HG03280 (cell line): ENCODE results near the gene TSHZ2.

Experiments
- ATAC-seq: cut with Tn5 transposase; IDR thresholded peaks from one replicate; pipeline ENCODE4 v1.9.1; 2021; ENCODE audit warnings: mild to moderate bottlenecking, moderate library complexity; ENCODE audit not compliant: unreplicated experiment

Gene TSHZ2

GRCh38 chr20:53154540-53154939, 182.4 kb downstream of the TSHZ2 start:
- peak; percentile 51 for ATAC-seq

DNA sequence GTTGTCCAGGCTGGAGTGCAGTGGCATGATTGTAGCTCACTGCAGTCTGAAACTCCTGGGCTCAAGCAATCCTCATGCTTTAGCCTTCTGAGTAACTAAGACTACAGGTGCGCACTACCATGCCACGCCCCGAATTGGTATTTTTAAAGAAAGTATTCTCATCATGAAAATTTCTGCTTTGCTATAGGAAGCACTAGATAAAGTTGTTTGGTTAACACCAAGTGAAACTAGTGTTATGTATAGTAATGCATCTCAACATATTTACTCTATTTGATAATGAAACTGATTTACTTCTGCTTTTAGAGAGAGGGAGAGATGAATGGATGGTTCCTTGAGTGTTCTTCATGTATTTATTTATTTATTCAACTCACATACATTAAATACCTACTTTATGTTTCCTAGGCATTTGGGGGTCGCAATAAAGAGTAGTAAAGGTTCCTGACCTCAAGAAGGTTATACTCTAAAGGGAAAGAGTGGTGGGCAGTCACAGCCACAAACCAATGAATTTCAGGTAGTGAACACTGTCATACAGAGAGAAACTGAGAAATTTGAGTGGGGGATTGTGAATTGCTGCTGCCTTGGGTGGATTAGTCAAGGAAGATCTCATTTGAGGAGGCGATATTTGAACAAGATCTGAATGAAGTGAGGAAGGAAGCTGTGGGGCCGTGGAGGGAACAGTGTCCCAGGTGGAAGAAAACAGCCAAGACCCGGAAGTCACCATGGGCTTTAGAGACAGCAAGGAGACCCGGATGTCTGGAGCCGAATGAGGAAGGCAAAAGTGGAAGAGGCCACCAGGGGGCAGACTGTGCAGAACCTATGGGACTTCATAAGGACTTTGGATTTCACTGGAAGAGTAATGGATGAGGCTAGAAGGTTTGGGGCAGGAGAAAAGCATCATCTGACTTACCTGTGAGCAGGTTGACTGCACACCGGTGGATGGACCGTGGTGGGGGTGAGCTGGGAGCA, 185.6 kb downstream of the TSHZ2 start:
- ATAC-seq = peak; percentile 79

DNA sequence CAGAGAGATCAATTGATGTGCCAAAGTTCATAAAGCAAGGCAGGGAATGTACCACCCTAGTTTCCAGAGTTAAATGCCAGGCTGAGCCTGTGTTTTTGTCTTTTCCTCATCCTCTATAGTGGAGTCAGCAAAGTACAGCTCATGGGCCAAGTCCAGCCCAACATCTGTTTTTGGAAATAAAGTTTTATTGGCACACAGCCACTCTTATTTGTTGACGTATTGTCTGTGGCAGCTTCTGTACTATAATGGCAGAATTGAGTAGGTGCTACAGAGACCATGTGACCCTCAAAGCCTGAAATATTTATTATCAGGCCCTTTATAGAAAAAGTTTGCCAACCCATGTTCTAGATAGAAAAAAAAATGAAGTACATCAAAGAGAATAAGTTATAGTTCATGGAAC, 187.0 kb downstream of the TSHZ2 start:
- ATAC-seq = no peak

DNA sequence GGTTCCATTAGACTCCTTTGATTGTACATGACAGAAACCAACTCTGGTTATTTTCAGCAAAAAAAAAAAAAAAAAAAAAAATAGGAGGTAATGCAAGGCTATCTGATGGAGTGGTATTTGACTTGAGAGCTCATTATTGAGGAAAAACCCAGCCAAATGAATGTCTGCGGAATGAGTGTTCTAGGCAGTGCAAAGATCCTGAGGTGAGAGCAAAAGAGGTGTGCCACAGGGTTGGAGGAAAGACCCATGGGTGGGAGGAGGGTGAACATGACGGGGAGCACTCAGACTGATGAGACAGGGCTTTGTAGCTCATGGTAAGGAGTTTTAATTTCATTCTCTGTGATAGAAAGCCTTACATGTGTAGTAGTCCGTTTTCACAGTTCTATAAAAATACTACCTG, 188.9 kb downstream of the TSHZ2 start:
- ATAC-seq = no peak

GRCh38 chr20:53161473-53161872, 189.3 kb downstream of the TSHZ2 start:
- ATAC-seq = no peak

GRCh38 chr20:53162251-53162835, 190.2 kb downstream of the TSHZ2 start:
- no peak for ATAC-seq

- no peak for ATAC-seq
Measured at GRCh38 chr20:53163486-53163885, 191.3 kb downstream of the TSHZ2 start.

- ATAC-seq = no peak
Measured at GRCh38 chr20:53164072-53164471, 191.9 kb downstream of the TSHZ2 start.

DNA sequence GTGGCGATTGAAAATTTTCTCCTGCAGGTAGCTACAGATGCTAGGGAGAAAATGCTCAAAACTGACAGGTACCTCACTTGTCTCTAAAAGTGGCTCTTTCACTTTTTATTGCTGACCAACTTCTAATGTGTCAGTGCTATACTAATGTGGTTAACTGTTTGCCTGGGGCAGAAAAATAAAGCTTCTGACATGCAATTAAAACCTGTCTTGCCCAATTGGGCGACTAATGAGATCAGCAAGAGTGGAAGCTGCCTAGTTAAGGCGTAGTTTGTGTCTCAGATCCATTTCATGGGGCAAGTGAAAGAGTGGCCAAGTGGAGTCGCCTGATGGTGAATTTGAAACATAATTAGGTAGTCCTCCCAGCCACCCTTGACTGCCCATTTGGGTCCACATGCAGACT, 193.3 kb downstream of the TSHZ2 start:
- ATAC-seq = no peak

GRCh38 chr20:53168491-53168890, 196.3 kb downstream of the TSHZ2 start:
- no peak for ATAC-seq

DNA sequence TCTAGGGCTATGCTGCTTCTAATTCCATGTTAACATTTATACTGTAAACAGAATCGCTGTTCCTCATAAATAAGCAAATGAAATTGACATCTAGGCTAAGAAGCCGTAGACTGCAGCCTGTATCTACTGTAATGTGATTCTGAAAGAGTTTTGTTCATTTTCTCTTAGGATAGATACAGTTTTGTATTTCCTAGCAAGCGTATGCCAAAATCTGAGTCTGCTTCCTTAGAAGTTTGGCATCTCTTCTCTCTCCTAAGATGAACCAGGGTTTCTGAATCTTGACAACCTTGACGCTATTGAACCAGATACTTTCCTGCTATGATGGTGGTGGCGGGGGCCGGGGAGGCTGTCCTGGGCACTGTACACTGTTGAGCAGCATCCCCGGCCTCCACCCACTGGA, 198.0 kb downstream of the TSHZ2 start:
- no peak for ATAC-seq

GRCh38 chr20:53171065-53171464, 198.9 kb downstream of the TSHZ2 start:
- no peak for ATAC-seq

- no peak for ATAC-seq
Measured at GRCh38 chr20:53174454-53174853, 202.3 kb downstream of the TSHZ2 start.

DNA sequence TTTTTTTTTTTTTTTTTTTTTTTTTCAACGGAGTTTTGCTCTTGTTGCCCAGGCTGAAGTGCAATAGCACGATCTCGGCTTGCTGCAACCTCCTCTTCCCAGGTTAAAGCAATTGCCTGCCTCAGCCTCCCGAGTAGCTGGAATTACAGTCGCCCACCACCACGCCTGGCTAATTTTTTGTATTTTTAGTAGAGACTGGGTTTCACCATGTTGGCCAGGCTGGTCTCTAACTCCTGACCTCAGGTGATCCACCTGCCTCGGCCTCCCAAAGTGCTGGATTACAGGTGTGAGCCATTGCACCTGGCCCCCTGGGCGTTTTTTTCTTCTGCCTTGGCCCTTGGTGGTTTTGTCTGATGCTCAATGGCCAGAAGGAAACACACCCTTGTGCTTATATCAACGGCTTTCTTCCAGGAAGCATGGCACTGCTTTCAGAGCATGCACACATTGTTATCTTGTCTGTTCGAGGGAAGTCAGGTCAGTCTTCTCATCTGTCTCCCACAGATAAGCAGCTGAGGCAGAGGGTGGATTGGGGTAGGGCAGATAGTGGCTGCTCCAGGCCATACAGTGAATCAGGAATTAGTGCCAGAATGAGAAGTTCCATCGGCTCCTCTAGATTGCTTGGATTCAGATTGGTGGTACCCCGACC, 203.1 kb downstream of the TSHZ2 start:
- no peak for ATAC-seq

DNA sequence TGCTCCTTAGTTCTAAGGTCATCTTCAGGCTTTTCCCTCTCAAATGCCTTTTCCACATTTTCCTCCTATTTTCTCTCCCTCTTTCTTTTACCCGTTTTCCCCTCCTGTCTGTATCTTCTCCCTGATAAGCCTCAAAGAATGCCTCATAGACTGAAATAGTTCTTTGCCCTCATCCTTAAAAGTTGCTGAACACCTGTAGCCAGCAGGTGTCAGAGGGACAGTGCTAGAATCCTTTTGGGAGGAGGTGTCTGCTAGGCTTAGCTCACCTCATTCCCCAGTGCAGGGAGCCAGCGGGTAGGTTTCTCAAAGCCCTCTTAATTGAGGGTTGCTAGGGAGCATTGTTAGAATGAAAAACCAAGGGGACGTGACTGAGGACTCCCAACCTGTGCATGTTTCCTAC, 204.0 kb downstream of the TSHZ2 start:
- no peak for ATAC-seq

GRCh38 chr20:53177687-53178086, 205.5 kb downstream of the TSHZ2 start:
- ATAC-seq = no peak

- no peak for ATAC-seq
Measured at GRCh38 chr20:53179749-53180148, 207.6 kb downstream of the TSHZ2 start.

GRCh38 chr20:53180928-53181362, 208.8 kb downstream of the TSHZ2 start:
- no peak for ATAC-seq

GRCh38 chr20:53181866-53182376, 209.8 kb downstream of the TSHZ2 start:
- ATAC-seq = no peak

DNA sequence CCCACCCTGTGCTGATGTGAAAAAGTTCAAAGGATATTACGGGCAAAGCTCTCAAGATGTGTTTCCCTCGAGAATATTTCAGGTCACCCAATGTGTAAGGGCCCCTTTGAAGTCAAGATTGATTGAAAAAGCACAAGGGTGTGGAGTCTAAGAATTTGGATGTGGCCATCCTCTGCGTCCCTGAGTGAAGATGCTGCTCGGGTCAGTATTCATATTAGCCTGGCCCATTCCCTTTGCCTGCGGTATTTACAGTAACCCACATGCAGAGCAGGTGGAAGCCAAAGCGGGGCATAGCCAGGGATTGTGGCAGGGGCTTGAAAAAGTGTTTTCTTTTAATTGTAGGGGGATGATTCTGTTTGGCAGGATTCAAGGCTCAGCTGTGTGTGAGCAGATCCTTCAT, 211.0 kb downstream of the TSHZ2 start:
- ATAC-seq = no peak

DNA sequence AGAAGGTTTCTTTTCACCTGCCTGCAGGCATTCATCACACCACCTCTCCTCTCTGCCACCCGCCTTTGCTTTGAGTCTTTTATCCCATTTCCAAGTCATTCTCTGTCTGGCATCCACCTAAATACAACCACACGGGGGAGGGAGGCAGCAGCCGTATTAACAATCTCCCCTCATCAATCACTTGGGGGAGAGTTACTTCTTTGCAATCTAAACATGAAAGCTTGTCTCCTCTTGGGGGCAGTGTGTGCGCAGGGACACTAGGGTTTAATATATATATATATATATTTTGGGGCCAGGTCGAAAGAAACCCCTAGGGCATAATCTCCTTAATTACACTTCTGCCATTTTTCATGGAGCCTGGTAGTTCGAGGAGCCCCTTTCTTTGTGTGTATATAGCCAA, 214.5 kb downstream of the TSHZ2 start:
- ATAC-seq = no peak
